RWPE2 (cell line): Measurements from ENCODE around the gene CASP9.

Experiments used
- ATAC-seq: fragments of 200-7000 bp; cut with Tn5 transposase; 3 replicates; pipeline ENCODE4 v1.9.1; 2021; ENCODE audit warnings: low read depth
- DNase-seq: peaks from one replicate; pipeline ENCODE4 v3.0.0-alpha.2; 2020; ENCODE audit warnings: low spot score
- H3K27ac ChIP-seq: fragments of 450-650 bp; 2 replicates; pipeline ENCODE4 v1.5.1; 2017; ENCODE audit warnings: mild to moderate bottlenecking; ENCODE audit not compliant: poor library complexity, severe bottlenecking
- H3K27me3 ChIP-seq: fragments of 250-450 bp; sonication (Bioruptor Pico); 2 replicates; pipeline ENCODE4 v1.5.1; 2021; ENCODE audit warnings: mild to moderate bottlenecking, moderate library complexity; ENCODE audit not compliant: insufficient read depth, poor library complexity, severe bottlenecking
- H3K36me3 ChIP-seq: fragments of 250-450 bp; sonication (Bioruptor Pico); 2 replicates; pipeline ENCODE4 v1.5.1; 2020; ENCODE audit warnings: low read depth, mild to moderate bottlenecking, moderate library complexity
- H3K4me1 ChIP-seq: fragments of 250-450 bp; sonication (Bioruptor Pico); 2 replicates; pipeline ENCODE4 v1.5.1; 2021; ENCODE audit warnings: mild to moderate bottlenecking, moderate library complexity; ENCODE audit not compliant: insufficient read depth, poor library complexity, severe bottlenecking
- H3K4me3 ChIP-seq: fragments of 250-450 bp; sonication (Bioruptor Pico); 2 replicates; pipeline ENCODE4 v1.5.1; 2021; ENCODE audit warnings: mild to moderate bottlenecking, moderate library complexity; ENCODE audit not compliant: severe bottlenecking
- H3K9me3 ChIP-seq: fragments of 250-450 bp; sonication (Bioruptor Pico); 2 replicates; pipeline ENCODE4 v1.5.1; 2021; ENCODE audit warnings: mild to moderate bottlenecking, moderate library complexity; ENCODE audit not compliant: severe bottlenecking
- TF ChIP-seq, protein P1 (sequence below): fragments of 450-650 bp; IDR thresholded peaks from one replicate; pipeline ENCODE4 v1.5.1; 2017; ENCODE audit warnings: mild to moderate bottlenecking, moderate library complexity; ENCODE audit not compliant: poor library complexity, severe bottlenecking

The CASP9 gene

DNA sequence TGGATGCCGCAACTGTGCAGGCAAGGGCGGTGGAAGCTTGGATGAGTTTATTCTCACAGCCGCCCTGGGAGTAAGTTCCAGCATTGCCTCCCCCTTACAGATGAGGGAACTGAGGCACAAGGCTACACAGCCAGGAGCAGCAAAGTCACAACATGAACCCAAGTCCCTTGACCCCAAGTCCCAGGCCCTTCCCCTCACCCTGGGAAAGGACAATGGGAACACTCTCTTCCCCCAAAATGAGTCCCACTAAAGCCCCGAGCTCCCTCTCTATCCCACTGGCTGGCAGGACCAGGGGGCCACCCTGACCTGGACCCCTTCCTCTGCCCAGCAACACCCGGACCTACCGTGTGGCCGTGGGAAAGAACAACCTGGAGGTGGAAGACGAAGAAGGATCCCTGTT lies 81.9 kb downstream of the CASP9 start:
- TF ChIP-seq, protein P1, sequence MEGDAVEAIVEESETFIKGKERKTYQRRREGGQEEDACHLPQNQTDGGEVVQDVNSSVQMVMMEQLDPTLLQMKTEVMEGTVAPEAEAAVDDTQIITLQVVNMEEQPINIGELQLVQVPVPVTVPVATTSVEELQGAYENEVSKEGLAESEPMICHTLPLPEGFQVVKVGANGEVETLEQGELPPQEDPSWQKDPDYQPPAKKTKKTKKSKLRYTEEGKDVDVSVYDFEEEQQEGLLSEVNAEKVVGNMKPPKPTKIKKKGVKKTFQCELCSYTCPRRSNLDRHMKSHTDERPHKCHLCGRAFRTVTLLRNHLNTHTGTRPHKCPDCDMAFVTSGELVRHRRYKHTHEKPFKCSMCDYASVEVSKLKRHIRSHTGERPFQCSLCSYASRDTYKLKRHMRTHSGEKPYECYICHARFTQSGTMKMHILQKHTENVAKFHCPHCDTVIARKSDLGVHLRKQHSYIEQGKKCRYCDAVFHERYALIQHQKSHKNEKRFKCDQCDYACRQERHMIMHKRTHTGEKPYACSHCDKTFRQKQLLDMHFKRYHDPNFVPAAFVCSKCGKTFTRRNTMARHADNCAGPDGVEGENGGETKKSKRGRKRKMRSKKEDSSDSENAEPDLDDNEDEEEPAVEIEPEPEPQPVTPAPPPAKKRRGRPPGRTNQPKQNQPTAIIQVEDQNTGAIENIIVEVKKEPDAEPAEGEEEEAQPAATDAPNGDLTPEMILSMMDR = no peak
- Histone ChIP-seq H3K4me1 (no peaks in the 10 kb centered on the region), H3K9me3 (no peaks in the 10 kb centered on the region), H3K27ac (no peak overlapping the region), H3K27me3 (no peaks in the 10 kb centered on the region), H3K36me3 (no peaks in the 10 kb centered on the region), H3K4me3 (no peak overlapping the region)
- no peak for DNase-seq
- ATAC-seq = no peak
